ENCODE results near the gene PBX1.

GRCh38 chr1:164624400-164624799 is 65.4 kb downstream of the PBX1 start:
- TF ChIP-seq, protein P1, sequence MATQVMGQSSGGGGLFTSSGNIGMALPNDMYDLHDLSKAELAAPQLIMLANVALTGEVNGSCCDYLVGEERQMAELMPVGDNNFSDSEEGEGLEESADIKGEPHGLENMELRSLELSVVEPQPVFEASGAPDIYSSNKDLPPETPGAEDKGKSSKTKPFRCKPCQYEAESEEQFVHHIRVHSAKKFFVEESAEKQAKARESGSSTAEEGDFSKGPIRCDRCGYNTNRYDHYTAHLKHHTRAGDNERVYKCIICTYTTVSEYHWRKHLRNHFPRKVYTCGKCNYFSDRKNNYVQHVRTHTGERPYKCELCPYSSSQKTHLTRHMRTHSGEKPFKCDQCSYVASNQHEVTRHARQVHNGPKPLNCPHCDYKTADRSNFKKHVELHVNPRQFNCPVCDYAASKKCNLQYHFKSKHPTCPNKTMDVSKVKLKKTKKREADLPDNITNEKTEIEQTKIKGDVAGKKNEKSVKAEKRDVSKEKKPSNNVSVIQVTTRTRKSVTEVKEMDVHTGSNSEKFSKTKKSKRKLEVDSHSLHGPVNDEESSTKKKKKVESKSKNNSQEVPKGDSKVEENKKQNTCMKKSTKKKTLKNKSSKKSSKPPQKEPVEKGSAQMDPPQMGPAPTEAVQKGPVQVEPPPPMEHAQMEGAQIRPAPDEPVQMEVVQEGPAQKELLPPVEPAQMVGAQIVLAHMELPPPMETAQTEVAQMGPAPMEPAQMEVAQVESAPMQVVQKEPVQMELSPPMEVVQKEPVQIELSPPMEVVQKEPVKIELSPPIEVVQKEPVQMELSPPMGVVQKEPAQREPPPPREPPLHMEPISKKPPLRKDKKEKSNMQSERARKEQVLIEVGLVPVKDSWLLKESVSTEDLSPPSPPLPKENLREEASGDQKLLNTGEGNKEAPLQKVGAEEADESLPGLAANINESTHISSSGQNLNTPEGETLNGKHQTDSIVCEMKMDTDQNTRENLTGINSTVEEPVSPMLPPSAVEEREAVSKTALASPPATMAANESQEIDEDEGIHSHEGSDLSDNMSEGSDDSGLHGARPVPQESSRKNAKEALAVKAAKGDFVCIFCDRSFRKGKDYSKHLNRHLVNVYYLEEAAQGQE (tag by site-specific recombination; IDR thresholded peaks at IDR 0.05), result no peak
- TF ChIP-seq, protein P2, sequence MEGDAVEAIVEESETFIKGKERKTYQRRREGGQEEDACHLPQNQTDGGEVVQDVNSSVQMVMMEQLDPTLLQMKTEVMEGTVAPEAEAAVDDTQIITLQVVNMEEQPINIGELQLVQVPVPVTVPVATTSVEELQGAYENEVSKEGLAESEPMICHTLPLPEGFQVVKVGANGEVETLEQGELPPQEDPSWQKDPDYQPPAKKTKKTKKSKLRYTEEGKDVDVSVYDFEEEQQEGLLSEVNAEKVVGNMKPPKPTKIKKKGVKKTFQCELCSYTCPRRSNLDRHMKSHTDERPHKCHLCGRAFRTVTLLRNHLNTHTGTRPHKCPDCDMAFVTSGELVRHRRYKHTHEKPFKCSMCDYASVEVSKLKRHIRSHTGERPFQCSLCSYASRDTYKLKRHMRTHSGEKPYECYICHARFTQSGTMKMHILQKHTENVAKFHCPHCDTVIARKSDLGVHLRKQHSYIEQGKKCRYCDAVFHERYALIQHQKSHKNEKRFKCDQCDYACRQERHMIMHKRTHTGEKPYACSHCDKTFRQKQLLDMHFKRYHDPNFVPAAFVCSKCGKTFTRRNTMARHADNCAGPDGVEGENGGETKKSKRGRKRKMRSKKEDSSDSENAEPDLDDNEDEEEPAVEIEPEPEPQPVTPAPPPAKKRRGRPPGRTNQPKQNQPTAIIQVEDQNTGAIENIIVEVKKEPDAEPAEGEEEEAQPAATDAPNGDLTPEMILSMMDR (tag by site-specific recombination; IDR thresholded peaks at IDR 0.05), result no peak
- TF ChIP-seq SP2 (tag by site-specific recombination; IDR thresholded peaks at IDR 0.05) (no peak), ZFP41 (tag by site-specific recombination; IDR thresholded peaks at IDR 0.05; ENCODE audit: borderline replicate concordance) (no peak), ZNF175 (tag by site-specific recombination; IDR thresholded peaks at IDR 0.05) (no peak), ZNF239 (tag by site-specific recombination; IDR thresholded peaks at IDR 0.05) (no peak), SETDB1 (IDR thresholded peaks at IDR 0.05; ENCODE audit: insufficient read length, low read length) (no peak), ZNF335 (tag by site-specific recombination; conservative IDR thresholded peaks at IDR 0.05) (no peak), ZNF24 (tag by site-specific recombination; IDR thresholded peaks at IDR 0.05) (no peak)
- TF ChIP-seq, protein P3, sequence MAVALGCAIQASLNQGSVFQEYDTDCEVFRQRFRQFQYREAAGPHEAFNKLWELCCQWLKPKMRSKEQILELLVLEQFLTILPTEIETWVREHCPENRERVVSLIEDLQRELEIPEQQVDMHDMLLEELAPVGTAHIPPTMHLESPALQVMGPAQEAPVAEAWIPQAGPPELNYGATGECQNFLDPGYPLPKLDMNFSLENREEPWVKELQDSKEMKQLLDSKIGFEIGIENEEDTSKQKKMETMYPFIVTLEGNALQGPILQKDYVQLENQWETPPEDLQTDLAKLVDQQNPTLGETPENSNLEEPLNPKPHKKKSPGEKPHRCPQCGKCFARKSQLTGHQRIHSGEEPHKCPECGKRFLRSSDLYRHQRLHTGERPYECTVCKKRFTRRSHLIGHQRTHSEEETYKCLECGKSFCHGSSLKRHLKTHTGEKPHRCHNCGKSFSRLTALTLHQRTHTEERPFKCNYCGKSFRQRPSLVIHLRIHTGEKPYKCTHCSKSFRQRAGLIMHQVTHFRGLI (tag by site-specific recombination; IDR thresholded peaks at IDR 0.05), result no peak
- TF ChIP-seq, protein P4, sequence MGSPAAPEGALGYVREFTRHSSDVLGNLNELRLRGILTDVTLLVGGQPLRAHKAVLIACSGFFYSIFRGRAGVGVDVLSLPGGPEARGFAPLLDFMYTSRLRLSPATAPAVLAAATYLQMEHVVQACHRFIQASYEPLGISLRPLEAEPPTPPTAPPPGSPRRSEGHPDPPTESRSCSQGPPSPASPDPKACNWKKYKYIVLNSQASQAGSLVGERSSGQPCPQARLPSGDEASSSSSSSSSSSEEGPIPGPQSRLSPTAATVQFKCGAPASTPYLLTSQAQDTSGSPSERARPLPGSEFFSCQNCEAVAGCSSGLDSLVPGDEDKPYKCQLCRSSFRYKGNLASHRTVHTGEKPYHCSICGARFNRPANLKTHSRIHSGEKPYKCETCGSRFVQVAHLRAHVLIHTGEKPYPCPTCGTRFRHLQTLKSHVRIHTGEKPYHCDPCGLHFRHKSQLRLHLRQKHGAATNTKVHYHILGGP (tag by site-specific recombination; IDR thresholded peaks at IDR 0.05), result no peak
